T-helper 2 cell treated with Interferon-gamma antibody and Interleukin-4, amounts not matched to agents 5 μg/mL and 100 μg/mL, for 36 hours (primary cell): ENCODE measurements around the gene INCENP.
"Not testable (repeated sequence)": the region's sequence is repeated elsewhere in the genome, so short reads cannot be mapped to it uniquely, and the experiment has no call there.

Experiments used
- DNase-seq: peaks from one replicate; pipeline ENCODE4 v3.0.0; 2021; ENCODE audit warnings: low spot score
- H3K27ac Mint-ChIP-seq: one replicate; pipeline ENCODE4 v1.8.0; 2021; ENCODE audit warnings: mild to moderate bottlenecking, mixed read lengths
- H3K27me3 Mint-ChIP-seq: one replicate; pipeline ENCODE4 v1.8.0; 2021; ENCODE audit warnings: low read depth, mixed read lengths
- H3K36me3 Mint-ChIP-seq: one replicate; pipeline ENCODE4 v1.8.0; 2021; ENCODE audit warnings: low read depth, mixed read lengths
- H3K4me1 Mint-ChIP-seq: one replicate; pipeline ENCODE4 v1.8.0; 2021; ENCODE audit warnings: low read depth, mixed read lengths
- H3K4me3 Mint-ChIP-seq: one replicate; pipeline ENCODE4 v1.8.0; 2022; ENCODE audit warnings: mild to moderate bottlenecking, moderate library complexity, mixed read lengths
- H3K9me3 Mint-ChIP-seq: one replicate; pipeline ENCODE4 v1.8.0; 2021; ENCODE audit warnings: mixed read lengths

The INCENP gene

GRCh38 chr11:62123669-62124185 is at the start of gene INCENP:
Gene INCENP (plus strand): TSS chr11:62124011. CDS start chr11:62128162, 4,151 bp downstream.
- peaks cover 24% of the 10 kb centered on the region for H3K36me3 Mint-ChIP-seq
- peaks cover 8% of the 10 kb centered on the region for H3K27me3 Mint-ChIP-seq
- DNase-seq, result peak; percentile 95
- H3K9me3 Mint-ChIP-seq, result no peaks in the 10 kb centered on the region
- peaks cover 29% of the 10 kb centered on the region for H3K4me1 Mint-ChIP-seq
- peak within 1 kb of the TSS; percentile 91 for H3K27ac Mint-ChIP-seq
- peak within 1 kb of the TSS; percentile 88 for H3K4me3 Mint-ChIP-seq

GRCh38 chr11:62075438-62075837 is 48.4 kb upstream of the INCENP start:
- Mint-ChIP-seq H3K4me3 (no peak overlapping the region), H3K27ac (no peak overlapping the region), H3K27me3 (no peaks in the 10 kb centered on the region), H3K9me3 (no peaks in the 10 kb centered on the region), H3K36me3 (no peaks in the 10 kb centered on the region), H3K4me1 (no peaks in the 10 kb centered on the region)
- no peak for DNase-seq

GRCh38 chr11:62077132-62077531 is 46.7 kb upstream of the INCENP start:
- Mint-ChIP-seq H3K27me3 (peaks cover 2% of the 10 kb centered on the region), H3K36me3 (no peaks in the 10 kb centered on the region), H3K4me1 (peaks cover 4% of the 10 kb centered on the region), H3K27ac (no peak overlapping the region), H3K4me3 (no peak overlapping the region), H3K9me3 (no peaks in the 10 kb centered on the region)
- DNase-seq, result no peak

- H3K27ac Mint-ChIP-seq, result no peak overlapping the region
Observed at GRCh38 chr11:62081378-62082291, 42.2 kb upstream of the INCENP start.

DNA sequence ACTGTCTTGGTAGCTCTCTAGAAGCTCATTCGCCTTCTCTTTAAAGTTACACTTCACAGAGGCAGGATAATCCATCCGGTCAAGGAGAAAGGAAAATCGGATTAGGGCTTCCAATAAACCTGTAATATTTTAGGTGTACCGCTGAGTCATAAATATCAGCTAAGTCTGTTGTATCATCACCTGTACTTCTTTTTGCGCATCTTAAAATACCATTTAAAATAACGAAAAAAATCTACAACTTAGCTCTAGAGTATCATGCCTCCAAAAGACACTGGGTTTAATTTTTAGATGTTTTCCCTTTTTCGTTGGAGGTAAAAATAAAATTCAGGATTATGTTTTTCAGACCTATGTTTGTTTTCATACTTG is 41.5 kb upstream of the INCENP start:
- Mint-ChIP-seq H3K27me3 (peaks cover 2% of the 10 kb centered on the region), H3K4me3 (no peak overlapping the region), H3K27ac (no peak overlapping the region), H3K36me3 (no peaks in the 10 kb centered on the region), H3K9me3 (no peaks in the 10 kb centered on the region), H3K4me1 (peaks cover 5% of the 10 kb centered on the region)
- no peak for DNase-seq

More at GRCh38 chr11:62081378-62082291, 42.2 kb upstream of the INCENP start:
- H3K4me1 Mint-ChIP-seq, result peaks cover 5% of the 10 kb centered on the region
- peaks cover 2% of the 10 kb centered on the region for H3K27me3 Mint-ChIP-seq
- DNase-seq, result peak; percentile 64
- H3K9me3 Mint-ChIP-seq, result no peaks in the 10 kb centered on the region
- H3K36me3 Mint-ChIP-seq, result no peaks in the 10 kb centered on the region
- no peak overlapping the region for H3K4me3 Mint-ChIP-seq

- H3K4me3 Mint-ChIP-seq, DNase-seq, H3K4me1 Mint-ChIP-seq, H3K27ac Mint-ChIP-seq, H3K27me3 Mint-ChIP-seq, H3K36me3 Mint-ChIP-seq: not testable (repeated sequence)
- peaks cover 17% of the 10 kb centered on the region for H3K9me3 Mint-ChIP-seq
Observed at GRCh38 chr11:62084801-62085200, 39.0 kb upstream of the INCENP start.

DNA sequence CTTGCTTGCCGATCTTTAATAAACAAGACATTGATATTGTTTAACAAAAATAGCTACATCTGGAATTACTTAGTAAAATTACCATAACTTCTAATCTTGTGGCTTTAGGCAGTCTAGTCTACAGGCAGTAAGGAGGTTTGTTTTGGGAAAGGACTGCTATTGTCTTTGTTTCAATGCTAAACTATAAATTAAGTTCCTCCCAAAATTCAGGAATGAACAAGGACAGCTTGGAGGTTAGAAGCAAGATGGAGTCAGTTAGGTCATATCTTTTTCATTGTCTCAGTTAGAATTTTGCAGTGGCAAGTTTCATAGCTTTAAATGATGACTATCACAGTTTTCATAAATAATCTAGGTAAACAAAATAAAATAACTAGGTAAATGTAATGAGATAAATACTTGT is 36.1 kb upstream of the INCENP start:
- Mint-ChIP-seq H3K4me1 (no peaks in the 10 kb centered on the region), H3K27ac (no peak overlapping the region), H3K4me3 (no peak overlapping the region), H3K9me3 (peaks cover 25% of the 10 kb centered on the region), H3K36me3 (no peaks in the 10 kb centered on the region), H3K27me3 (peaks cover 2% of the 10 kb centered on the region)
- no peak for DNase-seq

- H3K9me3 Mint-ChIP-seq, result peaks cover 25% of the 10 kb centered on the region
- no peaks in the 10 kb centered on the region for H3K36me3 Mint-ChIP-seq
- H3K4me3 Mint-ChIP-seq, result no peak overlapping the region
- H3K27ac Mint-ChIP-seq, result no peak overlapping the region
- peaks cover 2% of the 10 kb centered on the region for H3K27me3 Mint-ChIP-seq
- no peak for DNase-seq
- H3K4me1 Mint-ChIP-seq, result no peaks in the 10 kb centered on the region
Observed at GRCh38 chr11:62088331-62088933, 35.4 kb upstream of the INCENP start.

- Mint-ChIP-seq H3K4me1 (peaks cover 12% of the 10 kb centered on the region), H3K9me3 (peaks cover 4% of the 10 kb centered on the region), H3K27me3 (no peaks in the 10 kb centered on the region), H3K36me3 (no peaks in the 10 kb centered on the region), H3K4me3 (no peak overlapping the region), H3K27ac (no peak overlapping the region)
- no peak for DNase-seq
Observed at GRCh38 chr11:62103141-62103540, 20.7 kb upstream of the INCENP start.

- no peak for DNase-seq
- Mint-ChIP-seq H3K27ac (no peak overlapping the region), H3K36me3 (no peaks in the 10 kb centered on the region), H3K4me3 (no peak overlapping the region), H3K4me1 (peaks cover 14% of the 10 kb centered on the region), H3K27me3 (no peaks in the 10 kb centered on the region), H3K9me3 (peaks cover 4% of the 10 kb centered on the region)
Observed at GRCh38 chr11:62103986-62104385, 19.8 kb upstream of the INCENP start.

DNA sequence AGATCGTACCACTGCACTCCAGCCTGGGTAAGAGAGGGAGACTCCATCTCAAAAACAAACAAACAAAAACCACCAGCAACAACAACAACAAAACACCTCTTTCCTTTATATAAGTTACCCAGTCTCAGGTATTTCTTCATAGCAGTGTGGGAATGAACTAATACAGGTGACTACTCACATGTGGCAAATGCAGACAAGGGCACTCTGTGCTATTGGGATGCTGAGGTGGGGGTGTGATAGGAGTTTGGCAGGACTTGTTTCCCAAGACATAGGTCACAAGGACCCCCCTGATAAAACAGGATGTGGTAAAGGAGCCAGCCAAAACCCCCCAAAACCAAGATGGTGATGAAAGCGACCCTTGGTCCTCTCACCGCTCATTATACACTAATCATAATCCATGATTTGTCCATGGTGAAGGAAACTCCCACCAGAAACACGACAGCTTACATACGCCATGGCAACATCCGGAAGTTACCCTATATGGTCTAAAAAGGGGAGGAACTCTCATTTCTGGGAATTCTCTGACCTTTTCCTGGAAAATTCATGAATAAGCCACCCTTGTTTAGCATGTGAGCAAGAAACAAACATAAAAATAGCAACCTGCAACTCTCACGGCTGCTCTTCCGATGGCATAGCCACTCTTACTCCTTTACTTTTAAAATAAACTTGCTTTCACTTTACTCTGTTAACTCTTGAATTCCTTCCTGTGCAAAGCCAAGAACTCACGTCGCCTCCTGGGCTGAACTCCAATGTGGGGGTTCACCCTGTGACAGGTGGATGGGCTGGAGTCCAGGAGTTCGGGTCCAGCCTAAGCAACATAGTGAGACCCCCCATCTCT is 18.8 kb upstream of the INCENP start:
- no peak for DNase-seq
- peak overlapping the region; percentile 72 for H3K4me3 Mint-ChIP-seq
- H3K4me1 Mint-ChIP-seq, result peaks cover 14% of the 10 kb centered on the region
- peaks cover 3% of the 10 kb centered on the region for H3K27me3 Mint-ChIP-seq
- H3K27ac Mint-ChIP-seq, result peak overlapping the region; percentile 81
- H3K9me3 Mint-ChIP-seq, result peaks cover 4% of the 10 kb centered on the region
- no peaks in the 10 kb centered on the region for H3K36me3 Mint-ChIP-seq

DNA sequence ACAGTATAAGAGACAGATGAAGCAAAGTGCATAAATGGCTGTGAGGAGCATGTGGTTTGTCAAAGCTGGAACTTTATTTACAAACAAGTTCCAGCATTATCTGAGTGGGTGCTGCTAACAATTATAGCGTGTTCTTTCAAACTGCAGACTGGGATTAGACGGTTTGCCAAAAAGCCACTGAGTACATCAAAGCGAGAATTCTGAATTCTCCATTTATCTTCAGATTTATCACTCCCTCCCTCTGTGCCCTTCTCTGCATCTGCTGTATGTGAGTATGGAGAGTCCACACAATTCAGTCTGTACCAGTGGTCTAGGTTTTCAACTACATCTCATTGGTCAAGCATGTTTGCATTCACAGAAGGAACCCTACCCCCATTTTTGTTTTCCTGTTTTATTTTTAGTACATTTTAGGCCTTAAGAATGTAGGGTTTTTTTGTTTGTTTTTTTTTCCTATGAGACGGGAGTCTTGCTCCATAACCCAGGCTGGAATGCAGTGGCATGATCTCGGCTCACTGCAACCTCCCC is 18.1 kb upstream of the INCENP start:
- no peaks in the 10 kb centered on the region for H3K36me3 Mint-ChIP-seq
- peak overlapping the region; percentile 81 for H3K27ac Mint-ChIP-seq
- no peak for DNase-seq
- H3K4me3 Mint-ChIP-seq, result peak overlapping the region; percentile 72
- peaks cover 3% of the 10 kb centered on the region for H3K27me3 Mint-ChIP-seq
- H3K4me1 Mint-ChIP-seq, result peaks cover 14% of the 10 kb centered on the region
- peaks cover 4% of the 10 kb centered on the region for H3K9me3 Mint-ChIP-seq

DNA sequence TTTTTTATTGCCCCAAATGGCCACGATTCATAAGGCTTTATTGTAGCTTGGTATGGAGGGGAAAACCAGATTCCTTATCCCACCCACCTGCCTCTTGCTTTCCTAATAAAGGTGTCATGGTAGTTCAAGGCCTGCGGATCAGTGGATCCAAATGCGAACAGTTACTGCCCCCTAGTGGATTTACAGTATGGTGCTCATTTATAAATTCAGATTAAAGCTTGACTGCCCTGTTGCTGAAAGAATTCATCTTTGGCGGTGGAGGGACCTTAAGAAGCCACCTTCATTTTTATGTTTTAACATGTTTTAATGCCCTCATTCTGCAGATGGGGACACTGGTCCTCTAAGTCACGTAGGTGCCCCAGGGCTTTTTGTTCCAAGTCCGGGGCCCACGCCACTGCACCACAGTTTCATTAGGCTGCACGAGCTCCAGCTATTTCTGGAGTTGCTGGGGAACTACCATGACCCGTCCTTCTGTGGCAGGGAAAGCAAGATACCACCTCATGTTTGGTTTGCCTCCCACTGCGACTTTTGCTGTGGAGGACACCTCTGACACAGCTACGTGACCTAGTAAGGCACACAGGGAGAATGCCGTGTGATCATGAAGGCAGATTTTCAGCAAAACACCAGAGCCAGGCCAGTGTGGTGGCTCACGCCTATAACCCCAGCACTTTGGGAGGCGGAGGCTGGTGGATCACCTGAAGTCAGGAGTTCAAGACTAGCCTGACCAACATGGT is 15.6 kb upstream of the INCENP start:
- H3K9me3 Mint-ChIP-seq, result peaks cover 4% of the 10 kb centered on the region
- H3K4me3 Mint-ChIP-seq, result no peak overlapping the region
- H3K27ac Mint-ChIP-seq, result no peak overlapping the region
- peaks cover 16% of the 10 kb centered on the region for H3K4me1 Mint-ChIP-seq
- peaks cover 3% of the 10 kb centered on the region for H3K27me3 Mint-ChIP-seq
- DNase-seq, result no peak
- H3K36me3 Mint-ChIP-seq, result no peaks in the 10 kb centered on the region
